ENCODE results near the gene ELMO1. TPM values are rescaled to one million over a fixed set of nuclear protein-coding genes. Genes with fewer than 3 reads are reported as not detected.

Gene ELMO1
- total RNA-seq, 4 donors from 2014 or later, result 11.5 to 19.9 (median 17.4) TPM

GRCh38 chr7:37209195-37209594, 239.5 kb downstream of the ELMO1 start:
- WGBS, 2 donors, result 73 to 78% methylated on average over 3 of the region's 3 CpGs
- no peak overlapping the region for H3K4me3 ChIP-seq (ENCODE audit: low read depth, poor library complexity, severe bottlenecking)
- DNase-seq (ENCODE audit: low spot score in 2 of 2), result no peak
- TF ChIP-seq CTCF (IDR thresholded peaks at IDR 0.05) (no peak), POLR2A (IDR thresholded peaks at IDR 0.05) (no peak)
- intact Hi-C loops (cut with DNase I; ENCODE audit: low total_unique reads), result no loop called here

- intact Hi-C loops (cut with DNase I; ENCODE audit: low total_unique reads), result no loop called here
- no peak overlapping the region for H3K4me3 ChIP-seq (ENCODE audit: low read depth, poor library complexity, severe bottlenecking)
- WGBS, 2 donors, result 3 to 20% methylated on average over 5 of the region's 5 CpGs
- DNase-seq (ENCODE audit: low spot score in 2 of 2), result peak in 1 of 2 donors; percentile 81
- no peak for TF ChIP-seq CTCF (IDR thresholded peaks at IDR 0.05)
Measured at GRCh38 chr7:37208528-37208927, 240.1 kb downstream of the ELMO1 start.

GRCh38 chr7:37206192-37206591, 242.5 kb downstream of the ELMO1 start:
- intact Hi-C loops (cut with DNase I; ENCODE audit: low total_unique reads), result no loop called here
- 93 to 94% methylated on average over 3 of the region's 3 CpGs for WGBS, 2 donors
- TF ChIP-seq POLR2A (IDR thresholded peaks at IDR 0.05) (no peak), CTCF (IDR thresholded peaks at IDR 0.05) (no peak)
- no peak for DNase-seq (ENCODE audit: low spot score in 2 of 2)
- no peak overlapping the region for H3K4me3 ChIP-seq (ENCODE audit: low read depth, poor library complexity, severe bottlenecking)

- DNase-seq (ENCODE audit: low spot score in 2 of 2), result no peak
- H3K4me3 ChIP-seq (ENCODE audit: low read depth, poor library complexity, severe bottlenecking), result no peak overlapping the region
- 71 to 86% methylated on average over 6 of the region's 6 CpGs for whole genome bisulfite sequencing, 2 donors
- intact Hi-C loops (cut with DNase I; ENCODE audit: low total_unique reads), result no loop called here
- TF ChIP-seq POLR2A (IDR thresholded peaks at IDR 0.05) (no peak), CTCF (IDR thresholded peaks at IDR 0.05) (no peak)
Measured at GRCh38 chr7:37205451-37205850, 243.2 kb downstream of the ELMO1 start.

- no peak for TF ChIP-seq CTCF (IDR thresholded peaks at IDR 0.05)
- no peak for TF ChIP-seq POLR2A (IDR thresholded peaks at IDR 0.05)
- intact Hi-C loops (cut with DNase I; ENCODE audit: low total_unique reads), result no loop called here
- WGBS, 2 donors, result 54 to 60% methylated on average over 2 of the region's 2 CpGs
- no peak overlapping the region for H3K4me3 ChIP-seq (ENCODE audit: low read depth, poor library complexity, severe bottlenecking)
- no peak for DNase-seq (ENCODE audit: low spot score in 2 of 2)
Measured at GRCh38 chr7:37201876-37202198, 246.8 kb downstream of the ELMO1 start.

- intact Hi-C loops (cut with DNase I; ENCODE audit: low total_unique reads), result no loop called here
- DNase-seq (ENCODE audit: low spot score in 2 of 2), result peak; percentile 83 to 94
- WGBS, 2 donors, result 32% methylated on average over 6 of the region's 6 CpGs
- no peak overlapping the region for H3K4me3 ChIP-seq (ENCODE audit: low read depth, poor library complexity, severe bottlenecking)
- TF ChIP-seq POLR2A (IDR thresholded peaks at IDR 0.05) (no peak), CTCF (IDR thresholded peaks at IDR 0.05) (peak in 1 of 3 donors; percentile 25)
Measured at GRCh38 chr7:37201003-37201875, 247.4 kb downstream of the ELMO1 start.

All from lower leg skin (tissue), 4 donors.